ENCODE measurements around the gene ATOH8. TPM values are rescaled to one million over a fixed set of nuclear protein-coding genes. Genes with fewer than 3 reads are reported as not detected.

Gene ATOH8
- total and polyA plus RNA-seq, 11 donors: 11.8 to 103 (median 19.0) TPM

DNA sequence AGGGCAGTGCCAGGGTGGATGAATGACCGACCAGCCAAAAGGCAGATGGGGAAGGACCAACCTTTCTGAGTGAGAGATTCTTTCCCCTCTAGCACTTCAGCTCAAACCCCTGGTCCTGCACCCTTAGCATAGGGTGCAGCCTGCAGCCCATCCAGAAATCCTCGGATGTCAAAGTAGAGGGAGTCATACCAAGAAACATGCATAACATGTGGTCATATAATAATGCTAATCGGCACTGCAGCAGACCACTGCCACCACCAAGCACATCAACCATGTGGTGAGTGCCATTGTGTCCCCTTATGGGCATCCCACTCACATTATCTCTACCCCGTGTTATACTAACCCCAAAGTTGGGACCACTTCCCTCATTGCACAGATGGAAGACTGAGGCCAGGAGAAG, 17.7 kb downstream of the ATOH8 start:
- H3K36me3 ChIP-seq: peaks cover 0 to 36% (median 0%) of the 10 kb centered on the region in 9 donors
- DNase-seq (peak in 1 of 5 donors; percentile 13), ATAC-seq (no peak)
- H3K27me3 ChIP-seq: no peaks in the 10 kb centered on the region
- WGBS, 4 donors: 46 to 72% (median 55%) methylated on average over 3 to 4 of the region's 4 CpGs
- H3K27ac ChIP-seq: peak overlapping the region; percentile 52 to 95 (median 91)
- intact Hi-C loops (cut with DNase I): loop anchor here in 2 of 10 donors (2.0 to 5.0 kb wide), 2 partner anchors 21 to 34 kb away; no protein-coding TSS in a partner anchor
- no peaks in the 10 kb centered on the region for H3K9me3 ChIP-seq
- peak overlapping the region in 9 of 12 donors; percentile 3 to 40 (median 29) for H3K4me3 ChIP-seq
- peaks cover 56 to 96% (median 87%) of the 10 kb centered on the region in 12 donors for H3K4me1 ChIP-seq
- TF ChIP-seq, protein P1, sequence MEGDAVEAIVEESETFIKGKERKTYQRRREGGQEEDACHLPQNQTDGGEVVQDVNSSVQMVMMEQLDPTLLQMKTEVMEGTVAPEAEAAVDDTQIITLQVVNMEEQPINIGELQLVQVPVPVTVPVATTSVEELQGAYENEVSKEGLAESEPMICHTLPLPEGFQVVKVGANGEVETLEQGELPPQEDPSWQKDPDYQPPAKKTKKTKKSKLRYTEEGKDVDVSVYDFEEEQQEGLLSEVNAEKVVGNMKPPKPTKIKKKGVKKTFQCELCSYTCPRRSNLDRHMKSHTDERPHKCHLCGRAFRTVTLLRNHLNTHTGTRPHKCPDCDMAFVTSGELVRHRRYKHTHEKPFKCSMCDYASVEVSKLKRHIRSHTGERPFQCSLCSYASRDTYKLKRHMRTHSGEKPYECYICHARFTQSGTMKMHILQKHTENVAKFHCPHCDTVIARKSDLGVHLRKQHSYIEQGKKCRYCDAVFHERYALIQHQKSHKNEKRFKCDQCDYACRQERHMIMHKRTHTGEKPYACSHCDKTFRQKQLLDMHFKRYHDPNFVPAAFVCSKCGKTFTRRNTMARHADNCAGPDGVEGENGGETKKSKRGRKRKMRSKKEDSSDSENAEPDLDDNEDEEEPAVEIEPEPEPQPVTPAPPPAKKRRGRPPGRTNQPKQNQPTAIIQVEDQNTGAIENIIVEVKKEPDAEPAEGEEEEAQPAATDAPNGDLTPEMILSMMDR (IDR thresholded peaks at IDR 0.05): no peak
- no peak for TF ChIP-seq POLR2A (IDR thresholded peaks at IDR 0.05)

- Histone ChIP-seq H3K4me1 (peaks cover 59 to 96% (median 90%) of the 10 kb centered on the region in 12 donors), H3K9me3 (no peaks in the 10 kb centered on the region), H3K27ac (peak overlapping the region; percentile 73 to 95 (median 91)), H3K27me3 (no peaks in the 10 kb centered on the region), H3K4me3 (peak overlapping the region in 10 of 12 donors; percentile 3 to 41 (median 28)), H3K36me3 (peaks cover 0 to 31% (median 0%) of the 10 kb centered on the region in 9 donors)
- intact Hi-C loops (cut with DNase I): loop anchor here in 3 of 10 donors (2.0 to 5.0 kb wide), 4 partner anchors 17 to 35 kb away; no protein-coding TSS in a partner anchor
- WGBS, 4 donors: 1 to 5% (median 2%) methylated on average over 12 to 37 of the region's 37 CpGs
- TF ChIP-seq, protein P1 (IDR thresholded peaks at IDR 0.05): peak in 8 of 12 donors; percentile 18 to 48 (median 24)
- TF ChIP-seq POLR2A (IDR thresholded peaks at IDR 0.05): peak in 1 of 2 donors; percentile 45
- ATAC-seq (peak; percentile 92), DNase-seq (peak; percentile 98 to 99 (median 99))
These were observed 18.4 kb downstream of the ATOH8 start for GRCh38 chr2:85772019-85772745.

DNA sequence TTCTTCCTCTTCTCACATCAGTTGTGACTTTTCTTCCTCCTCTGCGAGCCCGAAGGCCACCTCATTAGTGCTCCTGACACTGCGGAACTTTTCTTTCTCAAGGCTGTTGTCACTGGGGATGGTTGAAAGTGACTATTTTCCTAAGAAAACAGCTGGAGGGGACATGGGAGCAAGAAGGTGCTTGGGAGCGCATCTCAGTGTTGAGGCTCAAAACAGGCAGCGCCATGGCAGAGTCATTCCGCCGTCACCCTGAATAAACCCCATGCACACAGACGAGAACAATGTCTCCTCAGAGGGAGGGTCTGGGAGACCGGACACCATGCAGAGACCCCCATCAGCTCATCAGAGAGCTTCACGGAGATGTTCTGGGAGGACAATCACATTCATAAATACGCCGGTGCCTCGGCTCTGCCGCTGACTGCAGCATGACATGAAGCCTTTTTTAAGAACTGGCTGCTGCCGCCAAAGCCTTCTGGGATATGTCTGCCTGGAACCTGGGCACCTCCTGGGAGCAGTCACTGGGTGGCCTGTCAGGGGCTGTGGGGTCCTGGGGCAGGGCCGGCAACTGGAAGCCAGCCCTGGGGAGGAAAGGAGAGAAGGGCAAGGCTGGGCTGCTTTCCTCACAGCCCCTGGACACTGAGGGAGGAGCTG, 19.2 kb downstream of the ATOH8 start:
- peaks cover 0 to 28% (median 0%) of the 10 kb centered on the region in 9 donors for H3K36me3 ChIP-seq
- intact Hi-C loops (cut with DNase I): loop anchor here in 3 of 10 donors (2.0 to 5.0 kb wide), 4 partner anchors 18 to 36 kb away; no protein-coding TSS in a partner anchor
- H3K4me1 ChIP-seq: peaks cover 59 to 98% (median 94%) of the 10 kb centered on the region in 12 donors
- DNase-seq (peak; percentile 64 to 83 (median 71)), ATAC-seq (peak in 3 of 4 donors; percentile 24 to 50 (median 46))
- H3K4me3 ChIP-seq: peak overlapping the region in 8 of 12 donors; percentile 11 to 41 (median 26)
- TF ChIP-seq POLR2A (IDR thresholded peaks at IDR 0.05): no peak
- TF ChIP-seq, protein P1 (IDR thresholded peaks at IDR 0.05): no peak
- H3K27ac ChIP-seq: peak overlapping the region; percentile 73 to 95 (median 91)
- H3K27me3 ChIP-seq: no peaks in the 10 kb centered on the region
- no peaks in the 10 kb centered on the region for H3K9me3 ChIP-seq
- WGBS, 4 donors: 19 to 24% (median 21%) methylated on average over 16 of the region's 16 CpGs

Data from heart left ventricle (tissue), 16 donors.